Measurements from ENCODE around the gene ZNF200. TPM values are rescaled to one million over a fixed set of nuclear protein-coding genes. Genes with fewer than 3 reads are reported as not detected.

The ZNF200 gene
- total and polyA plus RNA-seq, 2 donors (not counting 1 experiment from before 2014, with no cell fraction given): 2.7 to 20.1 TPM

- H2AFZ ChIP-seq (ENCODE audit: insufficient read depth, low read depth, low read length, poor library complexity, severe bottlenecking): no peak overlapping the region
- no peaks in the 10 kb centered on the region for H3K36me3 ChIP-seq (replicated peaks in 1 of 2; ENCODE audit: control extremely low read depth in 1 of 2, control insufficient read depth in 1 of 2, extremely low read depth in 1 of 2, insufficient read depth in 2 of 2, low read length in 1 of 2)
- CTCF ChIA-PET: no interaction called here
- TF ChIP-seq CTCF (IDR thresholded peaks at IDR 0.05): no peak
- no peak for TF ChIP-seq EZH2 (IDR thresholded peaks at IDR 0.05; ENCODE audit: borderline replicate concordance, insufficient read depth, low read depth, low read length, poor library complexity, severe bottlenecking)
- no peaks in the 10 kb centered on the region for H3K79me2 ChIP-seq (ENCODE audit: control insufficient read depth, insufficient read depth, low read length)
- H3K27ac ChIP-seq (ENCODE audit: low read length in 2 of 2): no peak overlapping the region
- H3K4me3 ChIP-seq (ENCODE audit: control extremely low read depth in 1 of 5, extremely low read depth in 1 of 5, insufficient read depth in 1 of 5, low read depth in 2 of 5, low read length in 4 of 5): no peak overlapping the region
- no CpG with 5 or more reads among the region's 11 CpGs for WGBS (ENCODE audit: insufficient coverage)
- H4K20me1 ChIP-seq (ENCODE audit: control insufficient read depth, insufficient read depth, low read length, poor library complexity, severe bottlenecking): no peaks in the 10 kb centered on the region
- Mint-ChIP-seq H3K27me3 (peaks cover 70% of the 10 kb centered on the region), H3K4me1 (peaks cover 34% of the 10 kb centered on the region), H3K27ac (peak overlapping the region; percentile 15), H3K4me3 (peak overlapping the region; percentile 73), H3K9me3 (ENCODE audit: insufficient read depth) (no peaks in the 10 kb centered on the region)
- DNase-seq: peak; percentile 47
- no peak for ATAC-seq (ENCODE audit: low read depth)
- H3K4me2 ChIP-seq (replicated peaks; ENCODE audit: low read depth, low read length, poor library complexity, severe bottlenecking): peak overlapping the region; percentile 60
- POLR2A ChIA-PET: no interaction called here
- intact Hi-C loops (cut with micrococcal nuclease): loop anchor here (2.0 kb wide), 2 partner anchors 15 to 37 kb away; no protein-coding TSS in a partner anchor
- peaks cover 0 to 79% (median 11%) of the 10 kb centered on the region in 3 donors for H3K9me3 ChIP-seq (ENCODE audit: control extremely low read depth in 1 of 3, control insufficient read depth in 2 of 3, insufficient read depth in 1 of 3, low read length in 2 of 3)
- no peak overlapping the region for H3K9ac ChIP-seq (ENCODE audit: low read length)
- peaks cover 0 to 95% (median 75%) of the 10 kb centered on the region in 4 experiments for H3K27me3 ChIP-seq (replicated peaks in 1 of 4; ENCODE audit: control extremely low read depth in 1 of 4, control insufficient read depth in 3 of 4, insufficient read depth in 4 of 4, low read length in 3 of 4)
- H3K4me1 ChIP-seq (ENCODE audit: control insufficient read depth in 2 of 2, insufficient read depth in 2 of 2, low read length in 2 of 2): peaks cover 27 to 29% of the 10 kb centered on the region in 2 donors
Observed at GRCh38 chr16:3189869-3190268, 45.1 kb downstream of the ZNF200 start.

GRCh38 chr16:3188925-3189825 is 45.8 kb downstream of the ZNF200 start:
- Histone ChIP-seq H3K27me3 (replicated peaks in 1 of 4; ENCODE audit: control extremely low read depth in 1 of 4, control insufficient read depth in 3 of 4, insufficient read depth in 4 of 4, low read length in 3 of 4) (peaks cover 0 to 95% (median 74%) of the 10 kb centered on the region in 4 experiments), H3K9ac (ENCODE audit: low read length) (peak overlapping the region; percentile 1), H3K4me1 (ENCODE audit: control insufficient read depth in 2 of 2, insufficient read depth in 2 of 2, low read length in 2 of 2) (peaks cover 27 to 29% of the 10 kb centered on the region in 2 donors), H4K20me1 (ENCODE audit: control insufficient read depth, insufficient read depth, low read length, poor library complexity, severe bottlenecking) (no peaks in the 10 kb centered on the region), H3K9me3 (ENCODE audit: control extremely low read depth in 1 of 3, control insufficient read depth in 2 of 3, insufficient read depth in 1 of 3, low read length in 2 of 3) (peaks cover 0 to 79% (median 11%) of the 10 kb centered on the region in 3 donors), H2AFZ (ENCODE audit: insufficient read depth, low read depth, low read length, poor library complexity, severe bottlenecking) (peak overlapping the region; percentile 19), H3K36me3 (replicated peaks in 1 of 2; ENCODE audit: control extremely low read depth in 1 of 2, control insufficient read depth in 1 of 2, extremely low read depth in 1 of 2, insufficient read depth in 2 of 2, low read length in 1 of 2) (no peaks in the 10 kb centered on the region), H3K27ac (ENCODE audit: low read length in 2 of 2) (no peak overlapping the region), H3K4me3 (ENCODE audit: control extremely low read depth in 1 of 5, extremely low read depth in 1 of 5, insufficient read depth in 1 of 5, low read depth in 2 of 5, low read length in 4 of 5) (peak overlapping the region in 2 of 5 experiments; percentile 1 to 11), H3K79me2 (ENCODE audit: control insufficient read depth, insufficient read depth, low read length) (no peaks in the 10 kb centered on the region), H3K4me2 (replicated peaks; ENCODE audit: low read depth, low read length, poor library complexity, severe bottlenecking) (peak overlapping the region; percentile 60)
- 5% methylated on average over 61 of the region's 61 CpGs for WGBS (ENCODE audit: insufficient coverage)
- ATAC-seq (ENCODE audit: low read depth): no peak
- peaks cover 67% of the 10 kb centered on the region for H3K27me3 Mint-ChIP-seq
- POLR2A ChIA-PET: no interaction called here
- no peak for TF ChIP-seq CTCF (IDR thresholded peaks at IDR 0.05)
- no peak for TF ChIP-seq EZH2 (IDR thresholded peaks at IDR 0.05; ENCODE audit: borderline replicate concordance, insufficient read depth, low read depth, low read length, poor library complexity, severe bottlenecking)
- no peaks in the 10 kb centered on the region for H3K9me3 Mint-ChIP-seq (ENCODE audit: insufficient read depth)
- peaks cover 36% of the 10 kb centered on the region for H3K4me1 Mint-ChIP-seq
- DNase-seq: peak; percentile 58
- CTCF ChIA-PET: no interaction called here
- intact Hi-C loops (cut with micrococcal nuclease): loop anchor here (2.0 kb wide), 1 partner anchor 14 kb away; no protein-coding TSS in a partner anchor
- peak overlapping the region; percentile 73 for H3K4me3 Mint-ChIP-seq
- H3K27ac Mint-ChIP-seq: peak overlapping the region; percentile 46

Measured in B cell (primary cell).